DLD1 (cell line): ENCODE data around the gene CFAP100.

ENCODE experiments used
- in situ Hi-C: cut with HindIII; loops from 2 replicates; pipeline ENCODE4 v1.10.0; 2017; ENCODE audit warnings: low sequenced_read_pairs

Gene CFAP100

GRCh38 chr3:126394179-126394976 lies at the start of gene CFAP100:
Gene CFAP100 (plus strand): TSS chr3:126394909. CDS start chr3:126396001, 1,092 bp downstream.
- in situ Hi-C loops = loop anchor here (5.0 kb wide), 1 partner anchor 82 kb away; no protein-coding TSS in a partner anchor

- in situ Hi-C loops = no loop called here
Observed at GRCh38 chr3:126345231-126345630, 49.5 kb upstream of the CFAP100 start.

GRCh38 chr3:126345641-126346460 lies 48.9 kb upstream of the CFAP100 start:
- in situ Hi-C loops = no loop called here

- in situ Hi-C loops = no loop called here
Observed at GRCh38 chr3:126346466-126346865, 48.2 kb upstream of the CFAP100 start.

GRCh38 chr3:126347543-126348161 lies 47.1 kb upstream of the CFAP100 start:
- in situ Hi-C loops = no loop called here

- in situ Hi-C loops = no loop called here
Observed at GRCh38 chr3:126348308-126348920, 46.3 kb upstream of the CFAP100 start.

GRCh38 chr3:126349071-126349470 lies 45.6 kb upstream of the CFAP100 start:
- in situ Hi-C loops = no loop called here

- in situ Hi-C loops = no loop called here
Observed at GRCh38 chr3:126349611-126350501, 44.9 kb upstream of the CFAP100 start.

- in situ Hi-C loops = no loop called here
Observed at GRCh38 chr3:126350502-126351085, 44.1 kb upstream of the CFAP100 start.

GRCh38 chr3:126351086-126351770 lies 43.5 kb upstream of the CFAP100 start:
- in situ Hi-C loops = no loop called here

GRCh38 chr3:126351771-126352475 lies 42.8 kb upstream of the CFAP100 start:
- in situ Hi-C loops = no loop called here

- in situ Hi-C loops = no loop called here
Observed at GRCh38 chr3:126352476-126353454, 41.9 kb upstream of the CFAP100 start.

- in situ Hi-C loops = no loop called here
Observed at GRCh38 chr3:126353694-126354321, 40.9 kb upstream of the CFAP100 start.

- in situ Hi-C loops = no loop called here
Observed at GRCh38 chr3:126354776-126355175, 39.9 kb upstream of the CFAP100 start.

GRCh38 chr3:126355251-126355650 lies 39.5 kb upstream of the CFAP100 start:
- in situ Hi-C loops = no loop called here

- in situ Hi-C loops = no loop called here
Observed at GRCh38 chr3:126355777-126356372, 38.8 kb upstream of the CFAP100 start.
